GM18526 (cell line): ENCODE results near the gene MBD4.

ENCODE experiments used
- POLR2A ChIP-seq: IDR thresholded peaks from 3 replicates; pipeline ENCODE4 v1.6.1; 2011; ENCODE audit not compliant: insufficient read length; ENCODE audit errors: extremely low read depth

Gene MBD4

DNA sequence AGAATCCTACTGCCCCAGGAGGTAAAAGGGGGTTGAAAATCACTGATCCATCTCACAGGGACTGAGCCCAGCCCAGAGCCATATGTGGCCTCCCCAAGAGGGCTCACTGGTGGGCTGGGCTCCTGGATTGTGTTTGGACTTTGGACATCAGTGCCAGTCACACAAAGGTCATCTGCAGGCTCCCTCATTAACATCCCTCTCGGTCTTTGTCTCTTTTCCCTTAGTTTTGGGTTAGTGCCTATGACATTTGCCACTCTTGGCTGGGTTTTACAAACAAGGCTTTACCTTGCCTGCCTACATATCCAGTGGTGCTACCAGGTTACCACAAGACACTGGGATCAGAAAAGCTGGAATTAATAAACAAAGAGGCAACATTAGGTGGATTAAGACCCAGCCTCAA is 28.2 kb upstream of the MBD4 start:
- TF ChIP-seq POLR2A = no peak

DNA sequence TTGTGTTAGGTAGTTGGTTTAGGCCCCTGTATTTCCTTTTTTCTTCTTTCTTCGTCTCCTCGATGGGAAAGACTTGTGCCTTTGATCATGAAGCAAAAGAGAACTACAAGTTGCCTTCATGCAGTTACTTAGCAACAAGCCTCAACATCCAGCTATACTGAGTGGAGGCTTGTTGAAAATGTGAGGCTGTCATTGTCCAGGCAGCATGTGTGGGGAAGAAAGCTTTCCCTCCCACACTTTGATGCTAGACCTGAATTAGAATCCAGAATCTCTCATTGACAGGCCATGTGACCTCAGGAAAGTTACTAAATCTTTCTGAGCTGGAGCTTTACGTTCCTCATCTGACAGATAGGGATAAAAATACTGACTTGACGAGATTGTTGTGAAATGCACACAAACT is 24.0 kb upstream of the MBD4 start:
- TF ChIP-seq POLR2A = no peak

DNA sequence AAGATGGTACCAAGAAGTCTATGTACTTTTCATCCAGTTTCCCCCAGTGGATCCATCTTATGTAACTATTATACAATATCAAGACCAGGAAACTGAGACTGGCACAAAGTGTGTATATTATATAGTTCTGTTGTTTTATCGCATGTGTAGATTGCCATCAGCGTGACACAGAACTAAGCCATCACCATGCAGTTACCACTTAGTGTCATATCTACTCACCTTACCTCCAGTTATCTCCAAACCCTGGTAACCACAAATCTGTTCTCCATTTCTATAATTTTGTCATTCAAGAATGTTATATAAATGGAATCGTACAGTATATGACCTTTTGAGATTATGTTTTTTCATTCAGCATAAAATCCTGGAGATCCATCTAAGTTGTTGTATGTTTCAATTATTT is 23.3 kb upstream of the MBD4 start:
- TF ChIP-seq POLR2A = no peak

DNA sequence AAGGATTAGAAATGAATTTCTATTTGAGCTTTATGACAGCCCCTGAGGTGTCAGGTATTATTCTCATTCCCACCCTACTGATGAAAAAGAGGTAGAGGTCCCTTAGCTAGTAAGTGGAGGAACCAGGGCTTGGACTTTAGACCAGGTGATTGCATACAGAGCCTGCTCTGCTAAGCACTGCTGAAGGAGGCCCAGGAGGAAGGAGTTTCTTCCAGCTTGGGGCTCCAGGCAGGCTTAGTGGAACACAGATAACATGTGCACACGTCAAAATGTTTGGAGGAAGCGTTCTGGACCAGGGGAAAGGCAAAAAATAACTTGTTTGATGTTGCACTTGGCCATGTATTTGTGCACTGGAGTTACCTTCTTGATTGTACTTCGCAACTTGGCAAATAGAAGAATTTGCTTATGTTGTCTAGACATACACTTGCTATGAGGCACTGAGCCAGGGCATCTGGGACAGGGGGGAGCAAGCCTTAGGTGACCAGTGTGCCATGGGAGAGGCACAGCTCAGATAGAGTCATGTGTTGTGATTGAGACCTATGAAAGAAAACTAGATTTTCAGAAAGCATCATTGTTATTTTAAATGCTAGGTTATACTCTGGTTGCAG is 22.7 kb upstream of the MBD4 start:
- TF ChIP-seq POLR2A = no peak

DNA sequence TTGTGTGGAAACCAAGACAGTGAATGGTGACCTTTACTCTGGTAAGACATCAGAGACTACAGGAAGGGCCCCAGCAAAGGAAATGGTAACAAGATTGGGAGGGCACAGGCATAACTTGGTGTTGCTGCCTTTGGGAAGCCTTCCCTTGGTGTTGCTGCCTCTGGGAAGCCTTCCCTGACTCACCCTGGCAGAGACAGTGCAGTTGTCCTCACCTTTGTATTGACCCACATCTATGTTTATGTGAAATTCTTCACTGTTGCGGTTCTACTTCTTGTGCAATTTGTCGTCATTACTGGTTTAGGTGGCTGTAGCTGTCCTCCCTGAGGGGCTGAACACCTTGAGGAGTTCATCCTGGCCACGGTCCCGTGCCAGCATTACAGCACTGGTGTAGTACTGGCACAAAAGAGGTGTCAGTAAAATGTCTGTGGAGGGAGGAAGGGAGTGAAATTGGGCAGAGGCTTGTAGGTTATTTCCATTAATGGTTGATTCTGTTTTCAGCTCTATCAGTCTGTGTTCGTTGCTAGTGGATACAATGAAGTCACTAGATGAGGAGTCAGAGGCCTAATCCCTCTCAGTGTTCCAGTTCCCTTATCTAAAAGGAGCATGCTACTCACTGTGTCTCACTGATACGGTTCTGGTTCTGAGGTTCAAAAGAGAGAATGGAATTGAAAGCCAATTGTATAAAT is 21.9 kb upstream of the MBD4 start:
- no peak for TF ChIP-seq POLR2A

DNA sequence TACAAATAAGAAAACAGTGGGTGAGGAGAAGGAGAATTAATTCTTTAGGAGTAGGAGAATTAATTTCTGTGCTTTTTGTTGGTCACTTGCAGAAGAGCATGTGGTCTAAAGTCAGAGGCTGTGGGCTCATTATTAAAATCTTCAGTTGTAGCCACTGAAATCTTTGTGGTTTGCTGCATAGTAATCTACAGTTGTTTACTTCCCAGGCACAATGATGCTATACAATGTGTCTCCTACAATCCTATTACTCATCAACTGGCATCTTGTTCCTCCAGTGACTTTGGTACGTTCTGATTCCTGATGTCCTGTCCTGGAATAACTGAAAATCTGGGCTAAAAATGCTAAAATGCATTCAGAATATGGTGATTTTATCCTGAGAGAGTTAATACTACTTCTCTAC is 21.3 kb upstream of the MBD4 start:
- no peak for TF ChIP-seq POLR2A

DNA sequence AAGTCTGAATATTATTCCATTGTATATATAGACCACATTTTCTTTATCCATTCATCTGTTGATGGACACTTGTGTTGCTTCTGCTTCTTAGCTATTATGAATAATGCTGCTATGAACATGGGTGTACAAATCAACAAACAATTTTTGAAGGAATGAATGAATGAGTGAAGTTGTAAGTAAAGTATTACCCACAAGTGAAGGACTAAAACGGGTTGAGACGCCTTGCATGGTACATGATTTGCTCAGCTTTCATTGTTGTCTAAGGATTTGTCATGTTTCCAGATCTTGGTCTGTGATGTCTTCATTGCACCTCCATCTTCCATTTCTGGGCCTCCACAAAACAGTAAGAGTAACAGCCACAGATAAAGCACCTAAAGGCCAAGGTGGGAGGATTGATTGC is 20.8 kb upstream of the MBD4 start:
- TF ChIP-seq POLR2A = no peak

DNA sequence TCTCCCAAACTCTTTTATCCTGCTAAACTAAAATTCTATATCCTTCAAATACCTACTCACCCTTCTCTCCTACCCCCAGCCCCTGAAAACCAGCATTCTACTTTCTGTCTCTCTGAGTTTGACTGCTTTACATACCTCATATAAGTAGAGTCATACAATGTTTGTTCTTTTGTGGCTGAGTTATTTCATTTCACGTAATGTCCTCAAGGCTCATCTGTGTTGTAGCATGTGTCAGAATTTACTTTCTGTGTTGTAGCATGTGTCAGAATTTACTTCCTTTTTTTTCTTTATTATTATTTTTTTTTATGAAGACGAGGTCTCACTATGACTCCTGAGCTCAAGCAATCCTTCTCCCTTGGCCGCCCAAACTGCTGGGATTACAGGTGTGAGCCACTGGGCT is 20.4 kb upstream of the MBD4 start:
- TF ChIP-seq POLR2A = no peak

DNA sequence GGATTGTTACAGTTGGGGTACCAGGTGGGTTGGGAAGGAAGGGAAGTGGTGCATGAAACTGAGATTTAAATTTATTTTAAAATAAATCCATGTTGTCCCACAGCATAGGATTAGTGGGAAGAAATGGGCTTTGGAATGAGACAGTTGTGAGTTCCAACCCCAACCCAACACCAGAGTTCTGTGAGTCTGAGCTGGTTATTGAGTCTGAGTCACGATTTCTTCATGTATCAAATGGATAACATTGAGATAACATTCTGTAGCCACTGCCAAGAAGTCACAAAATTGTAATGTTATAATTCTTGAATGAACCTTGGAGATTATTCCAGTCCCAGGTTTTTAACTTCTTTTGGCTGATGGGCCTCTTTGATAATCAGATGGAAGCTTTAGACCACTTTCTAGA is 14.0 kb upstream of the MBD4 start:
- no peak for TF ChIP-seq POLR2A

DNA sequence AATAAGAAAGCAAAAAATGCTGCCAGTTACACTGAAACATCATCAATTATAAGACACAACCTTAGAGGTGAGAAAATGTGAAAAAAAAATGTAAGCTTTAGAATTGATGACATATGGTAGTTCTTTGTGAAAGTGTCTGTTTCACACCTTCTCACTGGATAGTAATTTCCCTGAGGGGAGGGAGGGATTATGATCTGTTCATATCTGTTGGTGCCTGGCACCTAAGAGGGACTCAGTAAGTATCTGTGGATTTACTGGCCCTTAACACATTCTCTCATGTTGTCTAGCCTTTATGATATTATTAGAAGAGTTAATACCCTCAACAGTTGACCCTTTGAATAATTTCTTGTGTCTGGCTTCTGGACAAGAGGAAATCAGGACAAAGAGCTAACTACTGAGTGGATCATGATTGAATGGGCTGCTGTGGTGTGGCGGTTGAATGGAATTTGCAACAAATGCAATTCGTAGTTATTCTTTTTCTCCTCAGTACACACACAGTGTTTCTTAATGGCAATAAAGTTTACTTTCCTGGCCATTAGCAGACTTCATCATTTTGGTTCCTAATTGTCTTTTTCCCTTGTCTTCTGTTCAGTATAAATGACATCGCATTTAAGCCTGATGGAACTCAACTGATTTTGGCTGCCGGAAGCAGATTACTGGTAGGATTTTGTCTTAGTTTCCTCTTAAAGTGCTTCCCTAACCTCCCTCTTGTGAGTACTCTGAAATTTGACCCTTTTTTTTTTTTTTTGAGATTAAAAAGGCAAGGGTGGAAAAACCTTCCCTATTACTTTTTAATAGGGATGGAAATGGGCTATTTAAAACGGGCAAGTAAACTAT is 9.7 kb upstream of the MBD4 start:
- no peak for TF ChIP-seq POLR2A

DNA sequence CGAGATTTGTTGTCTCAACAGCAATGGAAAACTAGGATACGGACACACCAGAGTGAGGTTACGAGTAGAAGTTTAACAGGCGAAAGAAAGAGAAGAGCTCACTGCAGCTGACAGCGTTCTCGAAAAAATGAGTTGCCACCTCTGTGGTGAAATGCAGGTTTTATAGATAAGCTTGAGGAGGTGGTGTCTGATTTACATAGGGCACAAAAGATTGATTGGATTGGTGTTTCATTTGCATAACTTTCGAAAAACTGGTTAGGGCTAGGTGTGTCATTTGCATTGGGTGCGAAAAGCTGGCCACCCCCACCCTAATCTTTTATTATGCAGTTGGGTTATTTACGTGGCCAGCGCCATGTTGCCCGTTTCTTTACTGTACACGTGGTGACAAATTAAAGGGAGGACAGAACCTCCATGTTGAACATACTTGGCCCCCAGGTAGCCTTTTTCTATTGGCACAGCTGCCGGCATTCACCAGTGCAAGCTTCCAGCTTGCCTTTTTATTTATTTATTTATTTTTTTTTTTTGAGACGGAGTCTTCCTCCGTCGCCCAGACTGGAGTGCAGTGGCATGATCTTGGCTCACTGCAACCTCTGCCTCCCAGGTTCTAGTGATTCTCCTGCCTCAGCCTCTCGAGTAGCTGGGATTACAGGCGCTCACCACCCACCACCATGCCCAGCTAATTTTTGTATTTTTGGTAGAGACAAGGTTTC is 8.6 kb upstream of the MBD4 start:
- no peak for TF ChIP-seq POLR2A

DNA sequence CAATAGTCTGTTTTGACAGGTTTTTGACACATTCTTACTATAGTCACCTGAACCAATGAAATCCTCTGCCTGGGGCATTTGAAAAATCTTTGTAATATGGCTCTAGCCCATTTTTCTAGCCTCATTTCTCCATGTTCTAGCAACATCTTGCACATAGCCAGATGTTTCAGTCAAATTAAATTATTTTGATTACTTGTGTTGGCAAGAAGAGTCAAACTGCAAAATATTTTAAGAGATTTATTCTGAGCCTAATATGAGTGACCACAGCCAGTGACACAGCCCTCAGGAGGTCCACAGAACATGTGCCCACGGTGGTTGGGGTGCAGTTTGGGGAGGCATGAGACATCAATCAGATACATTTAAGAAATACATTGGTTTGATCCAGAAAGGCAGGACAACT is 7.2 kb upstream of the MBD4 start:
- no peak for TF ChIP-seq POLR2A

DNA sequence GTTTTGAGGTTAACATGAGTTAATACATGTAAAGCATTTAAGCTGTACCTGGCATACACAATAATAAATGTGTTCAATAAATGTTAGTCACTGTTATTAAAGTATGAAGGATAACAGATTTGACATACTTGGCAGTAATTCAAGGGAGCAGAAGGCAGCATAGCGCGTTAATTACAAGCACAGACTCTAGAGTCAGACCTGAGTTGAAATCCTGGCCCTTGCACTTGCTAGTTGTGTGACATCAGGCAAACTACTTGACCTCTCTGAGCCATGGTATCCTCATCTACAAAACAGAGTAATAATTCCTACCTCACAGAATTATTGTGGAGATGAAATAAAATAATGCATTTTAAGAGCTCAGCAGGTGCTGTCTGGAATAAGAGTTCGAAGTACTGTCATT is 5.7 kb upstream of the MBD4 start:
- no peak for TF ChIP-seq POLR2A

DNA sequence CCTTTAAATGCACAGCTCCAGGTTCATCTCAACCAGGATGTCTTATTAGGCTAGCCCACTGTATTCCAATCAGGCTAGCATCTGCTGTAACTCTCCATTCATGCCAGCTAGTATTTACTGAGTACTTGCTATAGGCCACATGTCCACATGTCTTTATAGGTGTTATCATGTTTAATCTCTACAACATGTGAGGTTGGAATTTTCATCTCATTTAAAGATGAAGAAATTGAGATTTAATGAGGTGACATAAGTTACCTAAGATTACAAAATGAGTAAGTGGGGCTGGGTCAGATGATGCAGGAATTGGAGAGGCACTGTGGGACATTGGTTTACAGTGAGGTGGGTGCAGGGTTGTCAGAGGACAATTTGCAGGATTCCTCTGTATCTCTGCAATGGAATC is 3.2 kb upstream of the MBD4 start:
- no peak for TF ChIP-seq POLR2A

DNA sequence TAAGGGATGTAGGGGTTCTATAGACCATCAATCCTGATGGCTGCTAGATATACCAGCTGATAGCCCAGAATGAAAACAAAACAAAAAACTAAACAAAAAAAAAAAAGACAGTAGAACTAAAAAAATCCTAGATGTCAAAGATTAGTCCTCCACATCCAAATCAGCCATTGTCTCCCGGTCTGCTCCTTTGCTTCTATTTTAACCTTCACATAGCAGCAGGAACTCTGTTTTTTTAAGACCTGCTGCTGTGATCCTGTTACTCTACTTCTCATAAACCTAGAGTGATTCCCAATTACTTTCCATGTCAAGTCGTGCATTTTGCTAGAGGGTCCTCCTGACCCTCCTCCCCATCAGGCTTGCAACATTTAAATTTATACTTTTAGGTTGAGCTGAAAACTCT is 2.7 kb upstream of the MBD4 start:
- TF ChIP-seq POLR2A = no peak

DNA sequence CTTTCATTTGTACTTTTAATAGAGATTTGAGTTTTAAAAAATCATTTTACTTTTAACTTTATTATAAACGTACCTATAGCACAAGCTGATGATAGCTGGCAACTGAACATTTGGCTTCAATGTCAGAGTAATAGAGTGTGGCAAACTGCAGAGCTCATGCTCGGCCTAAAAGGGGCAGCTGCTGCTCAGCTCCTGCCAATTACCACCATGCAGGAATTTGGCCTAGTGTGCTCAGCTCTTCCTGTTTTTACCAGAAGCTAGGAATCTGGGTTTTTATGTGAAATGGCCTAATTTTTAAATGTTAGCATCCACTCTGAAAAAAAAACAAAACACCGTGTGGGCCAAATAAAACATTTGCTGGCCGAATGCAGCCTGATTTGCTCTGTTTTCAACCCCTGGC is 2.0 kb upstream of the MBD4 start:
- no peak for TF ChIP-seq POLR2A
